ENCODE measurements around the gene TMSB4X.

Gene TMSB4X

DNA sequence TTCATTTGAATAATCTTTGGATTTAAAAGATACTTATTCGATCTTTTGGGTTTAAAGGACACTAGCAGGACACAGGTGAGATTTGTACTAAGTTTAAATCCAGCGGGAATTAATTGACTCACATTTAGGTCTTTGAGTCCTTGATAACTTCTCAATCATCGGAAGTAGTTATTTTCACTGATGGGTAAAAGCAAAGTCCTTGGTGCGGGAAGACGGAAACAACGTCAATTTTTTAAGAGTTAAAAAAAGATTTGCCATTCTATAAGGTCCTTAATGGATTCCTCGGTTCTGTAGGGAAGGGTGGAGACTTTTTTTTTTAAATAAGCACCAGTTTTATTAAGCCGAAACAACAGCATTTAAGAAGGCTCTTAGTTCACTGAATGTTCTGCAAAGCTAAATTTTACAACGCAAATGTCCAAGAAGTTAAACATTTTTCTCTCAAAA, 2.9 kb downstream of the TMSB4X start:
- TF ChIP-seq SIN3A (IDR thresholded peaks at IDR 0.05; ENCODE audit: borderline replicate concordance, insufficient read depth, low read length) (no peak), FOXP2 (optimal IDR thresholded peaks at IDR 0.05; ENCODE audit: borderline replicate concordance, extremely low read depth, extremely low read length, insufficient read depth) (no peak), TAF1 (IDR thresholded peaks at IDR 0.05; ENCODE audit: borderline replicate concordance, insufficient read depth, low read length) (no peak), POLR2AphosphoS5 (IDR thresholded peaks at IDR 0.05; ENCODE audit: low read depth, low read length) (no peak)
- TF ChIP-seq, protein P1, sequence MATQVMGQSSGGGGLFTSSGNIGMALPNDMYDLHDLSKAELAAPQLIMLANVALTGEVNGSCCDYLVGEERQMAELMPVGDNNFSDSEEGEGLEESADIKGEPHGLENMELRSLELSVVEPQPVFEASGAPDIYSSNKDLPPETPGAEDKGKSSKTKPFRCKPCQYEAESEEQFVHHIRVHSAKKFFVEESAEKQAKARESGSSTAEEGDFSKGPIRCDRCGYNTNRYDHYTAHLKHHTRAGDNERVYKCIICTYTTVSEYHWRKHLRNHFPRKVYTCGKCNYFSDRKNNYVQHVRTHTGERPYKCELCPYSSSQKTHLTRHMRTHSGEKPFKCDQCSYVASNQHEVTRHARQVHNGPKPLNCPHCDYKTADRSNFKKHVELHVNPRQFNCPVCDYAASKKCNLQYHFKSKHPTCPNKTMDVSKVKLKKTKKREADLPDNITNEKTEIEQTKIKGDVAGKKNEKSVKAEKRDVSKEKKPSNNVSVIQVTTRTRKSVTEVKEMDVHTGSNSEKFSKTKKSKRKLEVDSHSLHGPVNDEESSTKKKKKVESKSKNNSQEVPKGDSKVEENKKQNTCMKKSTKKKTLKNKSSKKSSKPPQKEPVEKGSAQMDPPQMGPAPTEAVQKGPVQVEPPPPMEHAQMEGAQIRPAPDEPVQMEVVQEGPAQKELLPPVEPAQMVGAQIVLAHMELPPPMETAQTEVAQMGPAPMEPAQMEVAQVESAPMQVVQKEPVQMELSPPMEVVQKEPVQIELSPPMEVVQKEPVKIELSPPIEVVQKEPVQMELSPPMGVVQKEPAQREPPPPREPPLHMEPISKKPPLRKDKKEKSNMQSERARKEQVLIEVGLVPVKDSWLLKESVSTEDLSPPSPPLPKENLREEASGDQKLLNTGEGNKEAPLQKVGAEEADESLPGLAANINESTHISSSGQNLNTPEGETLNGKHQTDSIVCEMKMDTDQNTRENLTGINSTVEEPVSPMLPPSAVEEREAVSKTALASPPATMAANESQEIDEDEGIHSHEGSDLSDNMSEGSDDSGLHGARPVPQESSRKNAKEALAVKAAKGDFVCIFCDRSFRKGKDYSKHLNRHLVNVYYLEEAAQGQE (IDR thresholded peaks at IDR 0.05; ENCODE audit: insufficient read depth in 1 of 2, low read depth in 2 of 2, low read length in 2 of 2), result no peak

DNA sequence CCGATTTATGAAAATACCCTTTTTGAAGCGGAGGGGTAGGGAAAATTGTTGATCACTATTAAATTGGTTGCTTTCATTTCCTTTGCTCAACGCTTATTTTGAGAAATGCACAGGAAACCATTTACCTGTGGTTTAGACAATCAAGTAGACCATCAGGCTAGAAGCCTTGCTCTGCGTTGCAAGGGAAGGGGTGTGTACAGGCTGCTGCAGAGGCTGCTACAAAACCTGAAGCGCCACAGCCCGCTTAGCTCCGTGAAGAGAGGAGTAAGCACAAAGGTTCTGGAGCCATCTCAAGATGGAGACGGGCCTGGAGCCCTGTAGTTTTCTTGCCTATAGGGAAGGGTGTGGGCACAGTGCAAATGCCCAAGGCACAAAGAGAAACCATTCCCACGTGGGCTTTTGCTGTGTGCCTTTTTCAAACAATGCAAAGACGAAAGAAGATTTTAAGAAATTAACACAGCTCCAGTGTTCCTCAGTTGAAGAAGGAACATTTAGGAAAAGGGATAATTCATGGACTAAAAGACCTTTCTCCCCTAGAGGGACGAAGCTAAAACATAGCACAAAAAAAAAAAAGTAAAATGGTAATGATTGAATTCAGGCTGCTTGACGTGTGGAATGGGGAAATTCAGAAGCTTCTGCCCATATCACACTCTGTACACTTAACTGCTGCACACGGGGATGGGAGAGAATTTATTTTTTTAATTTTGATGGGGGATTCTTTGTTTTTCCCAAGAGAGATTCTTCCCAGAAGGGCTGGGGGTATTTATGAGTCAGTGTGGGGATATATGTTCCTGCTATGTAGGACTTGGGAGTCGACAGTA, 3.5 kb downstream of the TMSB4X start:
- TF ChIP-seq TAF1 (IDR thresholded peaks at IDR 0.05; ENCODE audit: borderline replicate concordance, insufficient read depth, low read length) (peak; percentile 49; the same call in 1 of the 2 replicates), SIN3A (IDR thresholded peaks at IDR 0.05; ENCODE audit: borderline replicate concordance, insufficient read depth, low read length) (peak; percentile 85; the same call in 1 of the 2 replicates), POLR2AphosphoS5 (IDR thresholded peaks at IDR 0.05; ENCODE audit: low read depth, low read length) (peak; percentile 47; the same call in 1 of the 2 replicates)
- TF ChIP-seq, protein P1 (IDR thresholded peaks at IDR 0.05; ENCODE audit: insufficient read depth in 1 of 2, low read depth in 2 of 2, low read length in 2 of 2), result no peak

DNA sequence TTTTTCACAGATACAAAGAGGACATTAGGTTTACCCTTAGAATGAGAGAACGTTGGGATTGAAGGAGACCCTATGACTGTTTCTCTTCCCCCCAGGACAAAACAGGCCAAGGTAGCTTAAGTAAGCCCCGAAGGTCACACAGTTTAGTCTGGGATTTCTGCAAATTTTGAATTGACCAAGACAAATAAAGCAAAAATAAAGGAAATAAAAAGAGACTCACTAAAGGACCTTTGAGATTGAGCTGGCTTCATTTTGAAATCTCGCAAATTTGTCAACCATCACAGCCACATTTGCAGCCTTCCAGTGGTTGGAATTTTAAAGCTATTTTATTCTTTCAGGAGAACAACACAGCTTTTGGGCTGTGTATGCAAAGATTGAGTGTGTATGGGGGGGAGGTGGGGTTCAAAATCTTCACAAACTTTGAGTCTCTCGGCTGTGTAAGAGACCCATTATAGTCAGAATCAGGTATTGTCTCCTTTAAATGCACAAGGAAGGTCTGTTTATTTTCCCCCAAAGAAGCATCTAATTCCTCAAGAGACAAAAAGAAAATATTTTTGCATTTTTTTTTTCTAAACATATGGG, 4.2 kb downstream of the TMSB4X start:
- TF ChIP-seq SIN3A (IDR thresholded peaks at IDR 0.05; ENCODE audit: borderline replicate concordance, insufficient read depth, low read length) (no peak), TAF1 (IDR thresholded peaks at IDR 0.05; ENCODE audit: borderline replicate concordance, insufficient read depth, low read length) (no peak), FOXP2 (optimal IDR thresholded peaks at IDR 0.05; ENCODE audit: borderline replicate concordance, extremely low read depth, extremely low read length, insufficient read depth) (no peak), POLR2AphosphoS5 (IDR thresholded peaks at IDR 0.05; ENCODE audit: low read depth, low read length) (no peak)
- TF ChIP-seq, protein P1 (IDR thresholded peaks at IDR 0.05; ENCODE audit: insufficient read depth in 1 of 2, low read depth in 2 of 2, low read length in 2 of 2), result no peak

DNA sequence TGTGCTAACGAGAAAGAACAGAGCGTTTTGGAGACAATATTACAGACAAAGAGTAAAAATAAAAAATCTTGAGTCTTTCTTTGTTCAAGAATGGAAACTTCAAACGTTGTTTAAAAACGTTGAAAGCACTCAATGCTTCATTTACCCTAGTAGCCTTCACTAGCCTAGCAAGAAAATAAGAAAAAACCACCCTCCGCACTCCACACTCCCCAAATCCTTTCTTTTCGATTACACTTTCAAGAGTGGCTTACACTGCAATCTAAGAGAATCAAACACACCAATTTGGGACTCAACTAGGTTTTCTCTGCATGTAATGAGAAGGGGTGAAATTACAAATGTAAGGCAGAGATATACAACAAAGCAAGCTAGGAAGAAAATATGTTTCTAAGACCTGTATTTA, 4.7 kb downstream of the TMSB4X start:
- TF ChIP-seq SIN3A (IDR thresholded peaks at IDR 0.05; ENCODE audit: borderline replicate concordance, insufficient read depth, low read length), result no peak
- TF ChIP-seq, protein P1 (IDR thresholded peaks at IDR 0.05; ENCODE audit: insufficient read depth in 1 of 2, low read depth in 2 of 2, low read length in 2 of 2), result no peak
- TF ChIP-seq TAF1 (IDR thresholded peaks at IDR 0.05; ENCODE audit: borderline replicate concordance, insufficient read depth, low read length), result no peak
- no peak for TF ChIP-seq FOXP2 (optimal IDR thresholded peaks at IDR 0.05; ENCODE audit: borderline replicate concordance, extremely low read depth, extremely low read length, insufficient read depth)
- TF ChIP-seq POLR2AphosphoS5 (IDR thresholded peaks at IDR 0.05; ENCODE audit: low read depth, low read length), result no peak
